ENCODE measurements around the gene MARK2. TPM values are rescaled to one million over a fixed set of nuclear protein-coding genes. Genes with fewer than 3 reads are reported as not detected.

The MARK2 gene
- total RNA-seq, 1 experiment from 2014 or later, result 20.4 TPM

DNA sequence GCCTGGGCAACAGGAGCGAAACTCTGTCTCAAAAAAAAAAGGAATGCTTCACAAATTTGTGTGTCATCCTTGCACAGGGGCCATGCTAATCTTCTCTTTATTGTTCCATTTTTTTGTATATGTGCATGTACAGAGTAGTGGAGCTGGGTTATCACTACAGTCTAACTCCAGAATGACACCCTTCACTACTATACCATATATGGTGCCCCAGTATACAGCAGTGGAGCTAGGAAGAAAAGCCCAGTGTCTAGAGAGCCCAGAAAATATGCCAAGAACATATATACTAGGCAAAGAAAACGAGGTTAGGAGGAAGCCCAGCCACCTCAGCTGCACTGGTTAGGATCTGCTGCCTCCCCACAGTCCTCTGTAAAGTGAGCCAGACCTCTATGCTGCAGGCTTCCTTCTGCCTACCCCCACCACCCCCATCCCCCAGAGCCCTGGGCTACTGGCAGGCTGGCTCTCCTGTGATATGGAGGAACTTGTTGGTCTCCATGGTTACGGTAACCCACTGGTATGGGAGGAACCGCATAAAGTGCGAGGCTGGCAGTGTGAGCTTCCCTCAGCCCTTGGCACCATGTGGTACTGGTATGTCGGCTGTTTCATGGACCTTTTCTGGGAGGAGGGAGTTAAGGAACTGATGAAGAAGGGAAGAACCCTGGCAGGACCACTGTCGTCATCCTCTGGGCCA is 43.8 kb downstream of the MARK2 start:
- DNase-seq (ENCODE audit: low read depth), result peak; percentile 53

DNA sequence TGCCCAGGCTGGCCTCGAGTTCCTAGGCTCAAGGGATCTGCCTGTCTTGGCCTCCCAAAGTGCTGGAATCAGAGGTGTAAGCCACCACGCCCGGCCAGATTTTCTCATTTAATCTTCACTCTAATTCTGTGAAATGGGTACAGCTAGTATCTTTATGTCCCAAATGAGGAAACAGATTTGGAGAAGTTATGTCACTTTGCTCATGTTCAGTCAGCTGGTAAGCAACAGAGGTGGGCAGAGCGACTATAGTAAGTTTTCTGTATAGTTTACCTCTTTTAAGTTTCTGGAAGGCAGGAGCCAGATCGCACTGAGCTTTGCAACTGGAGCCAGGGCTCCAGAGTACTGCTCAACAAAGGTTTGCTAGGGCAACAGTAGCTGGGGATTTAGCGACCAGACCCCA is 44.9 kb downstream of the MARK2 start:
- DNase-seq (ENCODE audit: low read depth), result no peak

DNA sequence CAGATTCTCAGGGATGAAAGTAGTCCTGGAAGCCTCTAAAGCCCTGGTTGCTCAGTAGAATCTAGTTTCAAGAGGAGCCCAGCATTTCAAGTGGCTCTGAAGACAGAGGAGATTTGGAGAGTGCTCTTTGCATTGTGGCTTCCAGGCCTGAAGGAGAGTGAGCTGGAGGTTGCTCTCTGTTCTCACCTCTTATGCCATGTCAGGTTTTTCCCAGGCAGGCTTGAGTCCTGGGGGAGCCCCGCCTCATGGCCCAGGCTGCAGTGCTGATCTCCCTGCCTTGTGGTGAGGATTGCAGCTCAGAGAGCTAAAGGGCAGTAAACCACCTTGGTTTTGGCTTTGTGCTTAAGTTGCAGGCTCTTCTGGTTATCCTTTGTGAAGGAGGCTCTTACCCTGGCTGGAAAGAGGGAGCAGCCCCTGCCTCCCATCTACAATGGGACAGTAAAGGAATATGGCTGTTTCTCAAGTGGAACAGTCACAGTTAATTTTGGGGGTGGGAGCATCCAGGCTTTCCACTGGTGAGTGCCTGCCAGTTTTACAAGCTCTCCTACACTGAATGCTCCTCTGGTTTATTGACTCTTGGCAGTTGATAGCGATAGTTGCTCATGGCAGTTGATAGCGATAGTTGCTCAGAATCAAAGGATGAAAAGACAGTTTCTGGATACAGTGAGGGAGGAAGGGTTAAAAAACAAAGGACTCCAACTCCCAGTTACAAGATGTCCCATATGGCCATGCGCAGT is 45.5 kb downstream of the MARK2 start:
- DNase-seq (ENCODE audit: low read depth), result no peak

DNA sequence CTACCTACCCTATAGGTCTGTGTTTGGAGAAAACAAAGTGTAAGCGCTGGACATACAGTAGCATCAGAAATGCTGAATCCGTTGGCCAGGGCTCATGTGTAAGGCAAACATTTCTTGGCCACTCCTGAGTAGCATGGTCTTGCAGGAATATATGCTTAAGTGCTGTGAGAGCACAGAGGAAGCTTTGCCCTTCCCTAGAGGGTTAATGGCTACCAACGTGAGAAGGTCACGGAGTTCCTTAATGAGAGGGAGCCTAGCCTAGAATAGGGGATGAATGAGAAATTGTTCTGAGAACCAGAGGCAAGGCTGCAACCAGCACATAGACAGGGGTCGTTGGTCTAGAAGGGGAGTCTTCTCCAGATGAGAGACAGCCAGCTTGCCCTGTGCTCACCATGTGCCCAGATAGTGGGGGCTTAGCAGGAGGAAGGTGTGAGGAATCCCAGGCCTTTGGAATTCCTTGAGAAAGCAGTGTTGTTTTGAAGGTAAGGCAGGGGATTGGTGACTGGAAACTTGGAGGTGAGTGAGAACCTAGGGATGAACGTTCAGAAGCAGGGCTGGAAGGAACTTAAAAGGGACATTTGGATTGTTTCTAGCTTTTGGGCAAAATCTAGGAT is 48.6 kb downstream of the MARK2 start:
- DNase-seq (ENCODE audit: low read depth), result no peak

DNA sequence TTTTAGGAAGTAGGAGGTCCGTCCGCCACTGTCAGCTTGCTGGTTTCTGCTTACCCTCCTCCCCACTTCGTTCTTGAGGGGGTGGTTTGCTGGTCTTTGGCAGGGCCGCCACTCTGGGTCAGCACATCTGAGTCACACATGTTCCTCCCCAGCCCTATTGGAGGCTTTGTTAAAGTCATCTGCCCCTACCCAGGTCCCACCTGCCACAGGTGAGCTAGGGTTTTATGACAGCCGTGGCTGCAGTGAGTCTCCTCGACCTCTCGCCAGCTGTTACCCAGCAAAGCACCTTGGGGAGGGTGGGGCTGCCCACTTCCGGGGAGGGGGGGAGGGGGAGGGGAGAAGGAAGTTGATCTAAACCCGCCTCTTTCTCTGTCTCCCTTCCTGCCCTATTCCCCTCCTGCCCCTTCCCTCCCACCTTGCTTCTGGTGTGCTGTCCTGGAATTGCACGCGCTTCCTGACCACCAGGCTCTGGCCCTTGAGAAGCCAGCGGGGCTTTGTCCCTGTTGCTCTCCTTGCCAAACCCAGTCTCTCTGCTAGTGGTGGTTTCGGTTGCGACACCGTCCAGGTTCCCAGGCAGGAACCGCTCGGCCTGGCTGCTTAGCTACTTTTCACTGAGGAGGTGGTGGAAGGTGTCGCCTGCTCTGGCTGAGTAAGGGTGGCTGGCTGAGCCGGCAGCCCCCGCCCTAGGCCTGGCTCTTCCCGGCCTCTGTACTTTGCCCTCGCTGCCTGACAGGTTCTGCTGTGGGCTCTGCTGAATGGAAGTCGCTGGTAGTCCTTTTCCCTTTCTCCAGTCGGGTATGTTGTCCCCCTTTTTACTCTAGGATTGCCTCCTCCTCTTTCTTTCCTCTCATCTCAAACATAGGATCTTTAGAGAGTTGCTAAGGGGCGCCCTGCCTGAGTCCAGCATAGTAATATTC is 49.5 kb downstream of the MARK2 start:
- DNase-seq (ENCODE audit: low read depth), result peak; percentile 57

DNA sequence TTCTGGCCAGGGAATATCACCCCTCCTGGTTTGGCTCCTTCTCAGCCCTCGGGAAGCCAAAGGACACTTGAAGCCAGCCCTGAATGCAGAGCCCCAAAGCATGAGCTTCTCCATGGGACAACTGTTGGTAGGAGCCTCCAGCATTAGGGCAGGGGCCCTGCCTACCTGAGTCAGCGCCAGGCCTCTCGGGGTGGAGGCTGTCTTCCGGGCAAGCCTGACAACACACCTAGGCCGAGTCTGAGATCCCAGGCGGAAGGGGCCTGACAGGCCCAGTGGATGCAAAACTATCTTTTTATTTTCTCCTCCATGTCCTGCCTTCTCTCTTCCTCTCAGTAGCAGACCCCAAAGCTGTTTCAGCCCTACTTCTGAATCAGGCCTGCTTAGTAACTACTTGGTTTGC is 50.4 kb downstream of the MARK2 start:
- DNase-seq (ENCODE audit: low read depth), result no peak

DNA sequence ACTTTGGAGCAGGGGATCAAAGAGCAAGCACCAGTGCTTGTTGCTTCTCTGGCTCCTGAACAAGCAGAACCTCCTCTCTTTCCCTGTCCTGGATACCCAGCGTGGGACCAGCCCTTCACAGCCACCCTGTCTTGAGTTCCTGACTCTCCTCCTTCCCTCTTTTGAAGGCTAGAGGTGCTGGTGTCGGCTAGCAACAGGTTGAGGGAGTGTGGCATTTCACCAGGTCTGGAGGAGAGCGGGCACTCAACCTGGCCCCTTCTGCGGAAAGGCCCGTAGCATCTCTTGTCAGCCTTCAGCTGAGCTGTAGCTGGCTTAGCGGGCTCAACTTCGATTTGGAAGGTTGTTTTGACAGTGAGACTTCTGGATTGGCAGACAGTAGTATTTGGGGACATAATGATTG is 51.5 kb downstream of the MARK2 start:
- DNase-seq (ENCODE audit: low read depth), result no peak

DNA sequence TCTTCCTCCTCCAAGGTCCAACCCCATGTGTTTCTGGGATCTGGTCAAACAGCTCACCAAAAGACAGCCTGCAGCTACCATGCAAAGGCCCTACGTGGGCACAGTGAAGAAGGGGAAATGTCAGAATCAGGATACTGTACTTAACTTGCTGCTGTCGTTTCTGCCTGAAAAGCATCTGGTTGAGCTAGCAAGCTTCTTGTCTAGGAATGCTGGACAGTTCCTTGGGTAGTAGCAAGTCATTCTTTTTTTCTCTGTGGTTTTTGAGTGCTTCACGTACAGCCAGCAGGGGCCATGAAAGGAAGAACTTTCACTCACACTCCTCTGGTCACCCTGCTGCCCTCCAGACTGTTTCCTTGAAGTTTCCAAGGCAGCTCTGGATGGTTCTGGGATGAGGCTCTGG is 53.3 kb downstream of the MARK2 start:
- DNase-seq (ENCODE audit: low read depth), result no peak

DNA sequence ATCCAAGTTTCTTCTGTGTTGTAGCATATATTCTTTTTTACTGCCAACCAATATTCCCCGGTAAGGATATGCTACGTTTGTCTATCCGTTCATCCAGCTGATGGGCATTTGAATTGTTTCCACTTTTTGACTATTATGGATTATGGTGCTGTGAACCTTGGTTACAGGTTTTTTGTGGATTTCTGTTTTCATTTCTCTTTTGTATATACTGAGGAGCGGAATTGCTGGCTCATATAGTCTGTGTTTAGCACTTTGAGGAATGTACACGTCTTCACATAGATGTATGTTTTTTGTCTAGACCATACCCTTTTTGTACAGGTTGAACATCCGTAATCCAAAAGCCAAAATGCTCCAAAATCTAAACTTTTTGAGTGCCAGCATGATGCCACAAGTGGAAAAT is 54.4 kb downstream of the MARK2 start:
- no peak for DNase-seq (ENCODE audit: low read depth)

DNA sequence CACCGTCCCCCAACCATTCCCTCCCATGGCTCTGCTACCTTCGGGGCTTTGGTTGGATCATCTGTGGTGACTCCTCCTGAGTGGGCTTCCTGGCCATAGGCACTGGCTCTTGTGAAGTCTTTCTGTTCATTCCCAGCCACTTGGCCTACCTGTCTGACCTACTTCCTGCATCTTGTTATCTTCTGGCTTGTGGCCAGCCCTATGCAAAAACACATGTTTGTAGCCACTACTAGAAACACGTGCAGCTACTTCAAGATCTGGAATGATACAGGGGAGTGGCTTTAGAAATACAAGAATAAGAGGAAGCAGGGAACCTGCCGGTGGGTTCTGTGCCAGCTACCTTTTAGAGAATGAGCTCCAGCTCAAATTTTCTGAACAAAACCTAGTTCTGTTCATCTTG is 57.2 kb downstream of the MARK2 start:
- DNase-seq (ENCODE audit: low read depth), result no peak

DNA sequence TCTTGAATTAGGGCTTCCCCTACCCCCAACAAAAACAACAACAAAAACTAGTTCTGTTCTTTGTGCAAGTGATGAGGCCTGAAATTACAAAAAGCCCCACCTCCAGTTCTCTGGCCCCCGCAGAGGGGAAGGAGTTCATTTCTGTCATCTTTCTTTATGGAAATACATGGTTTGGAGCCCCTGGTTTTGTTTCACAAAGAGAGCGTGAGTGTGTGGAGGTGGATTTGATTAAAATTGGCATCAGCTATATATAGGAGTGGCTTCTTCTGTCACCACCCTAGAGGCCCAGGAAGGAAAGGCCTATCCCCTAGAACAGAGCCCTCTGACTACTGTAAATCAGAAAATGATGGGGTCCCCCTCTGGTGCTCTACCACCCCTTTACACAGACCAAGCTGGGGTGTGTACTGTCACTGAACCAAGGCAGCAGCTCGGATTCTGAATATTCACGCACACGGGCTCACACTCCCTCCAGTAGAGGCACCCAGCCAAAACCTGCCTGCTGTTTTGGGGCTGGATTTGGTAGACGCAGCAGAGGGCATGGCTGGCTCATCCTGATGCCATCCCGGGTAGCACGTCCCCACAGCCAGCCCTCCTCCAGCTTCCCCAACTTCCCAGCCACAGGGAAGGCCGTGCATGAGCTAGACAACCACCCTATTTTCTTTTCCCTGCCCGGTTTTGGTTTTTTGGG is 58.7 kb downstream of the MARK2 start:
- DNase-seq (ENCODE audit: low read depth), result no peak

DNA sequence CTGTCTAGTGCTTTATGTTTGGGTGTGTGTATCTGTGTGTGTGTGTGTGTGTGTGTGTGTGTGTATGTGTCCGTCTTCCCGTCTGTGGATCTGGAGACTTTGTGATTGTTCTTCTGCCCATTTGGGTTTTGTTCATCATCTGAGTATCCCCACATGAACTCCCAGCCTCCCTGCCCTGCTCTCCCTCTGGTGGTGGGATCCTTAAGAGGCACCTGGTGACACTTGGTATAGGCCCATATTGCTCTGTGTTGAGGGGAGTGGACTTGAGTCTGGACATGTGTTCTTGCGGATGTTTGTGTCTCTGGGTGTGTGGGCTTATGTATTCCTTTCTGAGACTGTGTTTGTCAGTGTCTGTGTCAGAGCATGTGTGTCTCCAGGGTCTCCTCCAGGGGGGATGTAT is 62.8 kb downstream of the MARK2 start:
- no peak for DNase-seq (ENCODE audit: low read depth)

DNA sequence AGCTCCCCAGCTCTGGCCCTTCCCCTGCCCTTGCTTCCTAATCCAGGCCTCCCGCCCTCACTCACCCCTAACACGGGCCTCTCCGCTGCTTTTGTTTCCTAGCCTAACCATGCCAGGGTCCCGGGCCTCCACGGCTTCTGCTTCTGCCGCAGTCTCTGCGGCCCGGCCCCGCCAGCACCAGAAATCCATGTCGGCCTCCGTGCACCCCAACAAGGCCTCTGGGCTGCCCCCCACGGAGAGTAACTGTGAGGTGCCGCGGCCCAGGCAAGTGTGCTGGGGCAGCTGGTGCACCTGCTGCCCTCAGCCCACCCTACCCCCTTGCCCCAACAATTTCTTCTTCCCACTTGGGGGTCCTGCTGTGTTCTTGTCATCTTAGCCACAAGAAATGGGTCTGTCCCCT is 65.0 kb downstream of the MARK2 start:
- DNase-seq (ENCODE audit: low read depth), result no peak

DNA sequence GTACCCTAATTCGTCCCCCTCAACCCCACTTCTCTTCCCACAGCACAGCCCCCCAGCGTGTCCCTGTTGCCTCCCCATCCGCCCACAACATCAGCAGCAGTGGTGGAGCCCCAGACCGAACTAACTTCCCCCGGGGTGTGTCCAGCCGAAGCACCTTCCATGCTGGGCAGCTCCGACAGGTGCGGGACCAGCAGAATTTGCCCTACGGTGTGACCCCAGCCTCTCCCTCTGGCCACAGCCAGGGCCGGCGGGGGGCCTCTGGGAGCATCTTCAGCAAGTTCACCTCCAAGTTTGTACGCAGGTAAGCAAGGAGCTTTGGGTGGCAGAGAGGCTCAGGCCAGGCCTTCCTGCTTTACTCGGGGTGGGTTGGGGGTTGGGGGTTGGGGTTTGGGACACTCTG is 65.8 kb downstream of the MARK2 start:
- no peak for DNase-seq (ENCODE audit: low read depth)

DNA sequence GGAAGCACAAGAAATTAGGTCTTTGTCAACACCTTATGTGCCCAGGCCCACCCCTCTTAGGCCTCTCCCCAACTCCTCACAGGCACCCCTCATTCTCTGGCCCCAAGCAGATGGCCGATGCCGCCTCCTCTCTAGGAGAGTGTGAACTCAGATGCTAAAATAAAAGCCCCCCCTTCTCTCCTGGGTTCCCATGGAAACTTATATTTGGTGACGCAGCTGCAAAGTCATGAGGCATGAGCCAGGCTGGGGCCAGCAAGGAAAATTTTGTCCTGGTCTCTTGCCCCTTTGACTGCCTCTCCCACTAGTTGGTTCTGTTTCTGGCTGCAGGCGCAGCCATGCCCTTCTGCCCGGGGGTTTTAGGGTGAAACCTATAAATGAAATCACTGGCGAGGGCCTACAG is 66.3 kb downstream of the MARK2 start:
- no peak for DNase-seq (ENCODE audit: low read depth)

DNA sequence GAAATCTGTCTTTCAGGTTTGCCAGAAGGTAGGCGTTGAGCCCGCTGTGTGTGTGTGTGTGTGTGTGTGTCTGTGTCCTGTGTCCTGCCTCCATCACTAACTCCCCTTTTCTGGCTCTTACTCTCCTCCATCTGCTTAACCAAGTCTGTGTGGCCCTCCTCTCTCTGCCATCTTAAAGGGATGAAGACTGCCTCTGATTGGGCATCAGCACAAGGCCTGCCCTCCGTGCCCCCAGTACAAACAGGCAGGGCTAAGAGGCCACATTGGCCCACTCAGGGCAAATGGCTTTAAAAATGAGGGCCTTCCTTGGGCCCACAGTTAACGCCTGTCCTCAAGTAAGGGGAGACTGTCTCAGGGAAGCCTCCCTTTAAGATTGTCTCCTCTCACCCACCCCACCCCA is 67.2 kb downstream of the MARK2 start:
- no peak for DNase-seq (ENCODE audit: low read depth)

DNA sequence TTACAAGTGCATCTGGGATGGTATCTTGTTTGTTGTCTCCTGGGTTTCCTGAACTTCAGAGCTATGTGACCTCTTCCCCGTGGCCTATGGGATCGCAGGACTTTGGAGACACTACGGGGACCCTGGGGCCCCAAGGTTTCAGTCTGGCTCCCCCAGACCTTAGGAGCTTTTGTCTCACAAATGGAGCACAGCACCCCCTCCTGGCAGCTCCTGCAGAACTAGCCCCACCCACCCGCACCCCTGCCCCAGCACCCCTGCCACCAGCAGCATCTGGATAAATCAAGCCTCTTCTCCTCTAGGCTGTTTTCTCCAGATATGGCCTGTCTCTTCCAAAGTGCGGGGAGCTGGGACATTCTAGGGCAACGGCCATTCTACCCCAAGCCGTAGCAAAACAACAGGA is 67.7 kb downstream of the MARK2 start:
- no peak for DNase-seq (ENCODE audit: low read depth)

DNA sequence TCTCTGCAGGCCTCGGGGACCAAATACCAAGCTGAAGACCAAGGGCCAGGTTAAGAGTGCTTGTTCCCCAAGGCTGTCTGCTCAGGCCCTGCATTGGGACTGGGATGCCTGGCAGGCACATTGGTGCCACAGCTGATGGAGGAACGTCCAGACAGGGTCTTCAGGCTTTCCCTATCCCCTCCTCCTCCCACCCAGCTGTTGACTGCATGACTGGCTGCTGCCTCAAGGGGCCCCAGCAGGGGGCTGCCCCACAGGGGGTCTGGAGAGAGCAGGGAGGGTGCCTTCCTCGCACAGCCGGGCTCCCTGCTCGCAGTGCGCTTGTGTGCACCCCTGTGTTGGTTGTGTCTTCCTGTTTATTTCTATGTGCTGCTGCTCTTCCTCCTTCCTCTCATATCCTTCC is 68.2 kb downstream of the MARK2 start:
- no peak for DNase-seq (ENCODE audit: low read depth)

DNA sequence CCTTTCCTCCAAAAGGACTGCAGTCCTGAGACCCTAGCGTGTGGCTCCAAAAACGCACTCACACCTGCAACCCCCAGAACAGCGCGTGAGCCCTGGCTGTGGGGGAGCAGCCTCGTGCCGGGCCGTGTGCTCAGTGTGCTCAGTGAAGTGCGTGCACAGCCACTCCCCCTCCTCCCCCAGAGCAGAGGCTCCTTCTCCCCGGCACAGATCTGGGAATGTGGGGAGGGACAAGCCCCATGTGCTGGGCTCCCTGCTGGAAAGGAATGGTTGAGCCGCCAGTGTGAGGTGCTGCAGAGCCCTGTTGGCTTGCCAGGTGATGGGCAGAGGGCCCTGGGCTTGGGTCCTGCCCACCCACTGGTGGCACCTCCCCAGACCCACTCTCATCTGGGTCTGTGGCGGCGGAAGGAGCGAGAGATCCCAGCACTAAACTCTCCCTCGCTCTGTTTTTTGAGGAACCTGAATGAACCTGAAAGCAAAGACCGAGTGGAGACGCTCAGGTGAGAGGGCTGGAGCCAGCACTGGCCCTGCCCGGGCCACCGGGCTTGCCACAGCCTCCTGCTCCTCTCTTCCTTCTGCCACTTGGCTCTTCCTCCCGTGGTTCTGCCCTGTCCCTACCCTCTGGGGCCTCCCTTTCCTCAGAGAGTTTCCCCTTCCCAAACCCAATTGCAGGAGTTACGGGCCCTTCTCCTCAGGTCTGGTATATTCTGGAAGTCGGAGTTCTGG is 69.1 kb downstream of the MARK2 start:
- DNase-seq (ENCODE audit: low read depth), result no peak

DNA sequence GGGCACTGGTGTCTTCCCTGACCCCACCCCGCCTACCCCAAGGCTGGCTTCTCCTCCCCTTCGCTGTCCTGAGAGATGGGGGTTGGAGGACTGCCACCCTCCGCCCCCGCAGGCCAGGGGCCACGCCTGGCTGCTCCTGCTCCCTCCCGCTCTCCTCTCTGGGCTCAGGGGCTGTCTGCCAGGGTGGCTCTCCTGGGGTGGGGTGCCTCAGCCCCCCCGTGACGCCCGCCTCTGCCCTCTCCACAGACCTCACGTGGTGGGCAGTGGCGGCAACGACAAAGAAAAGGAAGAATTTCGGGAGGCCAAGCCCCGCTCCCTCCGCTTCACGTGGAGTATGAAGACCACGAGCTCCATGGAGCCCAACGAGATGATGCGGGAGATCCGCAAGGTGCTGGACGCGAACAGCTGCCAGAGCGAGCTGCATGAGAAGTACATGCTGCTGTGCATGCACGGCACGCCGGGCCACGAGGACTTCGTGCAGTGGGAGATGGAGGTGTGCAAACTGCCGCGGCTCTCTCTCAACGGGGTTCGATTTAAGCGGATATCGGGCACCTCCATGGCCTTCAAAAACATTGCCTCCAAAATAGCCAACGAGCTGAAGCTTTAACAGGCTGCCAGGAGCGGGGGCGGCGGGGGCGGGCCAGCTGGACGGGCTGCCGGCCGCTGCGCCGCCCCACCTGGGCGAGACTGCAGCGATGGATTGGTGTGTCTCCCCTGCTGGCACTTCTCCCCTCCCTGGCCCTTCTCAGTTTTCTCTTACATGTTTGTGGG is 69.9 kb downstream of the MARK2 start:
- no peak for DNase-seq (ENCODE audit: low read depth)
